Body of pancreas (tissue), 4 donors: Measurements from ENCODE around the gene LRRTM1.

Source experiments
- POLR2A ChIP-seq, 3 donors: fragments of 450-650 bp; IDR thresholded peaks; one replicate each; pipeline ENCODE4 v1.6.1; 2016; ENCODE audit warnings: antibody characterized with exemption in 3 of 3, mild to moderate bottlenecking in 2 of 3
- TF ChIP-seq, protein P1 (sequence below), 7 experiments: fragments of 450-650 bp in 4 of 7; fragments of 200-600 bp in 3 of 7; sonication (generic) in 3 of 7; IDR thresholded peaks; one replicate each; pipeline ENCODE4 v1.5.1; 2016 to 2019; ENCODE audit warnings: antibody characterized with exemption in 7 of 7

DNA sequence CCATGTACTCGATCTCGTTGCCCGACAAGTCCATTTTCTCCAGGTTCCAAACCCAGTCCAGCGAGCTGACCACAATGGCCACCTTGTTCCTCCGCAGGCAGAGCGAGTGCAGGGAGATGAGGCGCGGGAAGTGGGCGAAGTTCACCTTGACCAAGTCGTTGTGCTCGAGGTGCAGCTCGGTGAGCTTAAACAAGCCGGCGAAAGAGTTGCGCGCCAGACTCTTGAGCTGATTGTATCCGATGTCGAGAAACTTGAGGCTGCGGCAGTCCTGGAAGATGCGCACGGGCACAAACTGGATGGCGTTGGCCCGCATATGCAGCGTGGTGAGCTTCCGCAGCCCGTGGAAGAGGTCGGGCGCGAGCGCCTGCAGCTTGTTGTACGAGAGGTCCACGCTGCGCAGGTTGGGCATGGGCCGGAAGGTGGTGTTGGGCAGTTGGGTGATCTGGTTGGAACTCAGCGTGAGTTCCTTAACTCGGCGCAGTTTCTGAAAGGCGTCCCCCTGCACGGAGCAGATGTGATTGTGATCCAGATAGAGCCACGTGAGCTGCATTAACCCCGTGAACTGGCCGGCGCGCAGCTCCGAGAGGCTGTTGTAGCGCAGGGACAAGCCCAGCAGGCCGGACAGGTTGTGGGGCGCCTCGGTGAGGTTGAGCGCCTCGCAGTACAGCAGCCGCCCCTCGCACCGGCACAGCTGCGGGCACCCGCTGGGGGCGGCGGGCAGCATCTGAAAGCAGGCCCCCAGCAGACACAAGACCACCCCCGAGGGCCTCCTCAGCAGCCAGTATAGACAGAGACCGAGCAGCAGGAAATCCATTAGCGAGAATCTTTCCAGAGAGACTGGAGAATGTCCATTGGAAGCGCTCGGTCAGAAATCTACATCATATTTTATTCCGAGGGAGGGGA lies 1.3 kb downstream of the LRRTM1 start:
- TF ChIP-seq, protein P1, sequence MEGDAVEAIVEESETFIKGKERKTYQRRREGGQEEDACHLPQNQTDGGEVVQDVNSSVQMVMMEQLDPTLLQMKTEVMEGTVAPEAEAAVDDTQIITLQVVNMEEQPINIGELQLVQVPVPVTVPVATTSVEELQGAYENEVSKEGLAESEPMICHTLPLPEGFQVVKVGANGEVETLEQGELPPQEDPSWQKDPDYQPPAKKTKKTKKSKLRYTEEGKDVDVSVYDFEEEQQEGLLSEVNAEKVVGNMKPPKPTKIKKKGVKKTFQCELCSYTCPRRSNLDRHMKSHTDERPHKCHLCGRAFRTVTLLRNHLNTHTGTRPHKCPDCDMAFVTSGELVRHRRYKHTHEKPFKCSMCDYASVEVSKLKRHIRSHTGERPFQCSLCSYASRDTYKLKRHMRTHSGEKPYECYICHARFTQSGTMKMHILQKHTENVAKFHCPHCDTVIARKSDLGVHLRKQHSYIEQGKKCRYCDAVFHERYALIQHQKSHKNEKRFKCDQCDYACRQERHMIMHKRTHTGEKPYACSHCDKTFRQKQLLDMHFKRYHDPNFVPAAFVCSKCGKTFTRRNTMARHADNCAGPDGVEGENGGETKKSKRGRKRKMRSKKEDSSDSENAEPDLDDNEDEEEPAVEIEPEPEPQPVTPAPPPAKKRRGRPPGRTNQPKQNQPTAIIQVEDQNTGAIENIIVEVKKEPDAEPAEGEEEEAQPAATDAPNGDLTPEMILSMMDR (IDR thresholded peaks at IDR 0.05), result no peak
- no peak for TF ChIP-seq POLR2A (IDR thresholded peaks at IDR 0.05)
